Activated CD8-positive, alpha-beta T cell treated with anti-CD3 and anti-CD28 coated beads for 36 hours (primary cell): ENCODE measurements around the gene KRTAP2-1. TPM values are rescaled to one million over a fixed set of nuclear protein-coding genes. Genes with fewer than 3 reads are reported as not detected.

Source experiments
- ATAC-seq: fragments of 200-7000 bp; cut with Tn5 transposase; one replicate; pipeline ENCODE4 v1.10.0; 2021; ENCODE audit warnings: mild to moderate bottlenecking, moderate library complexity
- CTCF ChIA-PET: fragments of 350-600 bp; sonication (Branson Sonifier 250); formaldehyde crosslinking; loops from one replicate; lab custom pipeline; 2021; ENCODE audit warnings: antibody characterized with exemption; lab: Charles Lee
- POLR2A ChIA-PET: fragments of 350-600 bp; sonication (Branson Sonifier 250); formaldehyde crosslinking; loops from one replicate; lab custom pipeline; 2021; ENCODE audit warnings: antibody characterized with exemption; lab: Charles Lee
- DNase-seq: peaks from one replicate; pipeline ENCODE4 v3.0.0-alpha.2; 2020
- H3K27ac Mint-ChIP-seq: one replicate; pipeline ENCODE4 v1.8.0; 2021; ENCODE audit warnings: mild to moderate bottlenecking, mixed read lengths
- H3K27me3 Mint-ChIP-seq: one replicate; pipeline ENCODE4 v1.8.0; 2021; ENCODE audit warnings: mixed read lengths
- H3K36me3 Mint-ChIP-seq: one replicate; pipeline ENCODE4 v1.8.0; 2021; ENCODE audit warnings: low read depth, mixed read lengths
- H3K4me1 Mint-ChIP-seq: one replicate; pipeline ENCODE4 v1.8.0; 2021; ENCODE audit warnings: low read depth, mixed read lengths
- H3K4me3 Mint-ChIP-seq: one replicate; pipeline ENCODE4 v1.8.0; 2021; ENCODE audit warnings: mild to moderate bottlenecking, moderate library complexity, mixed read lengths
- H3K9me3 Mint-ChIP-seq: one replicate; pipeline ENCODE4 v1.8.0; 2021; ENCODE audit warnings: mixed read lengths
- intact Hi-C: fragments of 100-400 bp; cut with micrococcal nuclease; formaldehyde crosslinking; loops from one replicate; pipeline ENCODE4 v1.10.0; 2022
- total RNA-seq, 2 experiments: library from RNA; stranded (reverse); gene quantifications; one replicate each; pipeline ENCODE4 v1.2.3, GENCODE V29; 2021
- TF ChIP-seq, protein P1 (sequence below): fragments of 200-600 bp; IDR thresholded peaks from one replicate; pipeline ENCODE4 v1.8.0; 2022; ENCODE audit warnings: antibody characterized with exemption, mild to moderate bottlenecking

Gene KRTAP2-1
- total RNA-seq, 2 experiments from 2014 or later = not detected

DNA sequence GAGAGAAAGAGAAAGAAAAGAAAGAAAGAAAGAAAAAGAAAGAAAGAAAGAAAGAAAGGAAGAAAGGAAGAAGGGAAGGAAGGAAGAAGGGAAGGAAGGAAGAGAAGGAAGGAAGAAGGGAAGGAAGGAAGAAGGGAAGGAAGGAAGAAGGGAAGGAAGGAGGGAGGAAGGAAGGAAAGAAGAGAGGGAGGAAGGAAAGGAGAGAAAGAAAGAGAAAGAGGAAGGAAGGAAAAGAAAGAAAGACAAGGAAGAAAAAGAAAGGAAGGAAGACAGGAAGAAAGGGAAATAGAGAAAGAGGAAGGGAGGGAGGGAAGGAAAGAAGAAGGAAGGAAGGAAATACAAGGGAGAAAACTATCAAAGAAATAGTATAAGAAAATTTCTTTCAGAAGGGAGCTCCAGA, 29.7 kb upstream of the KRTAP2-1 start:
- Mint-ChIP-seq H3K4me3 (no peak overlapping the region), H3K4me1 (no peaks in the 10 kb centered on the region), H3K27me3 (peaks cover 9% of the 10 kb centered on the region), H3K9me3 (no peaks in the 10 kb centered on the region), H3K36me3 (no peaks in the 10 kb centered on the region), H3K27ac (no peak overlapping the region)
- CTCF ChIA-PET = no interaction called here
- ATAC-seq = no peak
- DNase-seq = no peak
- TF ChIP-seq, protein P1, sequence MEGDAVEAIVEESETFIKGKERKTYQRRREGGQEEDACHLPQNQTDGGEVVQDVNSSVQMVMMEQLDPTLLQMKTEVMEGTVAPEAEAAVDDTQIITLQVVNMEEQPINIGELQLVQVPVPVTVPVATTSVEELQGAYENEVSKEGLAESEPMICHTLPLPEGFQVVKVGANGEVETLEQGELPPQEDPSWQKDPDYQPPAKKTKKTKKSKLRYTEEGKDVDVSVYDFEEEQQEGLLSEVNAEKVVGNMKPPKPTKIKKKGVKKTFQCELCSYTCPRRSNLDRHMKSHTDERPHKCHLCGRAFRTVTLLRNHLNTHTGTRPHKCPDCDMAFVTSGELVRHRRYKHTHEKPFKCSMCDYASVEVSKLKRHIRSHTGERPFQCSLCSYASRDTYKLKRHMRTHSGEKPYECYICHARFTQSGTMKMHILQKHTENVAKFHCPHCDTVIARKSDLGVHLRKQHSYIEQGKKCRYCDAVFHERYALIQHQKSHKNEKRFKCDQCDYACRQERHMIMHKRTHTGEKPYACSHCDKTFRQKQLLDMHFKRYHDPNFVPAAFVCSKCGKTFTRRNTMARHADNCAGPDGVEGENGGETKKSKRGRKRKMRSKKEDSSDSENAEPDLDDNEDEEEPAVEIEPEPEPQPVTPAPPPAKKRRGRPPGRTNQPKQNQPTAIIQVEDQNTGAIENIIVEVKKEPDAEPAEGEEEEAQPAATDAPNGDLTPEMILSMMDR = no peak
- intact Hi-C loops = no loop called here
- POLR2A ChIA-PET = no interaction called here

DNA sequence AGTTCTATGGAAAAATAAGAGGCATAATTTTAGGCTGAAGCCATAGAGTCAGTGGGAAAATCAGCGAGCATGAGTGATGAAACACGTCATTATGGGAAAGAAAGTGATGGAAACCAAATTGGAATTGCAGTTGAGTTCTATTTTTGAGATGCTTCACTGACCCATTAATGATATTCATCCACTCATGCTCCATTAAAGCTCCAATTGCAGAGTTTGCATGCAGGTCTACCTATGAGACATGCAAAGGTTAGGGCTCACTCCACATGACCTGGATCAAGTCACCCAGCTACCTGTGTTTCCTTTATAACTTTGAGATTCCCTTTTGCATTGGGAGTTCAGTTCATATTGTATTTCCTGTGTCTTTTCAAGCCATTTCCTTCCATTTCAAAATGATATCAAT, 26.6 kb upstream of the KRTAP2-1 start:
- H3K27ac Mint-ChIP-seq = no peak overlapping the region
- H3K27me3 Mint-ChIP-seq = peaks cover 9% of the 10 kb centered on the region
- TF ChIP-seq, protein P1 = no peak
- no peaks in the 10 kb centered on the region for H3K4me1 Mint-ChIP-seq
- H3K9me3 Mint-ChIP-seq = no peaks in the 10 kb centered on the region
- H3K4me3 Mint-ChIP-seq = no peak overlapping the region
- ATAC-seq (no peak), DNase-seq (no peak)
- intact Hi-C loops = no loop called here
- ChIA-PET CTCF (no interaction called here), POLR2A (no interaction called here)
- no peaks in the 10 kb centered on the region for H3K36me3 Mint-ChIP-seq

DNA sequence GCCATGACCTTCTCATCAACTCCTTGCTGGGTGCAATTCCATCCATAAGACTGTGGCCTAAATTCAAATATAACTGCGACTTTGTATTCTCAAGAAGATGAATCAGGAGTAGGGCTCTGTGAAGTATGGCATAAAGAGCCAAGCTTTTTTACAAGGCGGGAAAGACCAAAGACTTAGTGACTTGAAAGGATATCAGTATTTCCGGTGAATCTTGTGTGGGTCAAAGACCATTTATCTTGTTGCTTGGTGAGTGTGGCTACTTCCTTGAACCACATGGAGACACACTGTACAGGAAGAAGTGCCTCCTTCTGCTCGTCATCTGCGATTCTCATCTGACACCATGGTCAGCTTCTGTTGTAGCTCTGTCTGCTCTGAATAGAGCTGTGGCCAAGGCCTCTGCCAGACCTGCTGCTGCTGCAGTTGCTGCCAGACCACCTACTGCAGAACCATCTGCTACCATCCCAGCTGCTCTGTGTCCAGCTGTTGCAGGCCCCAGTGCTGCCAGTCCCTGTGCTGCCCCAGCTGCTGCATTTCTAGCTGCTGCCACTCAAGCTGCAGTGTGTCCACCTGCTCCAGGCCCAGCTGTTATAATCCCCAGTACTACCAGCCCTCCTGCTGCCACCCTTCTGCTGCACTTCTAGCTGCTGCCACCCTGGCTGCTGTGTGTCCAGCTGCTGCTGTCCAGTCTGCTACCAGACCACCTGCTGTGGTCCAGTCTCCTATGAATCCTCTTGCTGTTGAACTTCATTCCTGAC, 24.7 kb upstream of the KRTAP2-1 start:
- no peak for DNase-seq
- CTCF ChIA-PET = interaction anchor here (0.5 kb wide), 1 partner anchor 129 kb away, joined by 3 read pairs; no protein-coding TSS in a partner anchor
- H3K4me1 Mint-ChIP-seq = no peaks in the 10 kb centered on the region

DNA sequence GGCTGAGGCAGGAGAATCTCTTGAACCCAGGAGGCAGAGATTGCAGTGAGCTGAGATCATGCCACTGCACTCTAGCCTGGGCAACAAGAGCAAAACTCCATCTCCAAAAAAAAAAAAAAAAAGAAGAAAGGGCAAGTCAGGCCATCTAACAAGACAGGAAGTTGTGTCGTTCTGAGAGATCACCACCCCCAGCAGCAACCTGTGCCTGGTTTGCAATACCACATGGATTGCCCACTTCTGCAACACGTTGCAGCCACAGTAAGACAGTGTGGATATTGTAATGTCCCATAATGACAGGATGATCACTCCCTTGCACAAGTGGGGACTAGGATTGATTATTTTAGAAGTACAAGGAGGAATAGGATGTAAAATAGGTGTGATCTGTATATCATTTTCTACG, 21.9 kb upstream of the KRTAP2-1 start:
- no peak for ATAC-seq
- POLR2A ChIA-PET = no interaction called here

More for the DNA sequence above, 24.7 kb upstream of the KRTAP2-1 start:
- Mint-ChIP-seq H3K27me3 (peaks cover 8% of the 10 kb centered on the region), H3K4me3 (no peak overlapping the region), H3K9me3 (no peaks in the 10 kb centered on the region), H3K36me3 (no peaks in the 10 kb centered on the region), H3K27ac (no peak overlapping the region)
- POLR2A ChIA-PET = no interaction called here
- intact Hi-C loops = no loop called here
- TF ChIP-seq, protein P1 = no peak
- no peak for ATAC-seq

DNA sequence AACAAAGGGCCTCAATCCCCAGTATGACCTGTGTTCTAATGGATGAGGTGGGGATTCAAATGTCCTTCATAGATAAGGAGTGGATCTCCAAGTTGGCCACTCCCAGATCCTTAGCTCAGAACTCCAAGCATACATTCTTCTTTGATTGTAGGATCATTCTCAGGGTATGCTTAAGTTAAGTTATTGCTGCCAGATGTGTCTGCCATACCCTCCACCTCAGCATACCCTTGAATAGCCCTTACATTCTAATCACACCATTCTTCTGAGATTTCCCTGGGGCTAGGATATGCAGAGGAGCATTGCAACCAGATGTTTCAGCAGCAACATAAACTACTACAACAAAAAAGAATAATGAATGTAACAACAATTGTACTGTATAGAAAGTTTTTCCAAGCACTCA, 20.2 kb upstream of the KRTAP2-1 start:
- CTCF ChIA-PET = no interaction called here
- intact Hi-C loops = no loop called here

More for the DNA sequence above, 21.9 kb upstream of the KRTAP2-1 start:
- TF ChIP-seq, protein P1 = no peak
- no peak for DNase-seq
- intact Hi-C loops = no loop called here
- no peak overlapping the region for H3K4me3 Mint-ChIP-seq
- no peaks in the 10 kb centered on the region for H3K36me3 Mint-ChIP-seq
- H3K9me3 Mint-ChIP-seq = no peaks in the 10 kb centered on the region
- CTCF ChIA-PET = no interaction called here
- H3K27ac Mint-ChIP-seq = no peak overlapping the region
- no peaks in the 10 kb centered on the region for H3K4me1 Mint-ChIP-seq
- H3K27me3 Mint-ChIP-seq = no peaks in the 10 kb centered on the region

More for the DNA sequence above, 20.2 kb upstream of the KRTAP2-1 start:
- TF ChIP-seq, protein P1 = no peak
- Mint-ChIP-seq H3K36me3 (no peaks in the 10 kb centered on the region), H3K4me1 (no peaks in the 10 kb centered on the region), H3K27me3 (peaks cover 2% of the 10 kb centered on the region), H3K4me3 (no peak overlapping the region), H3K9me3 (no peaks in the 10 kb centered on the region), H3K27ac (no peak overlapping the region)
- ATAC-seq (no peak), DNase-seq (no peak)
- POLR2A ChIA-PET = no interaction called here
